Peyer's patch (tissue), 4 donors: ENCODE data around the gene CALCOCO1. TPM values are rescaled to one million over a fixed set of nuclear protein-coding genes. Genes with fewer than 3 reads are reported as not detected.

Experiments
- DNase-seq, 3 donors: peaks; one replicate each; pipeline ENCODE4 v3.0.0-alpha.2; 2017 to 2019
- H3K27ac ChIP-seq, 4 donors: fragments of 200-600 bp; sonication (generic); one replicate each; pipeline ENCODE4 v1.5.1; 2016 to 2019
- H3K27me3 ChIP-seq, 2 donors: fragments of 200-600 bp; sonication (generic); one replicate each; pipeline ENCODE4 v1.5.1; 2019
- H3K36me3 ChIP-seq, 3 donors: fragments of 200-600 bp; sonication (generic); one replicate each; pipeline ENCODE4 v1.5.1; 2016 to 2019
- H3K4me1 ChIP-seq, 4 donors: fragments of 200-600 bp; sonication (generic); one replicate each; pipeline ENCODE4 v1.5.1; 2016 to 2019
- H3K4me3 ChIP-seq, 4 donors: fragments of 200-600 bp; sonication (generic); 1 replicate in 3 of 4; 2 replicates in 1 of 4; pipeline ENCODE4 v1.5.1; 2016 to 2019; ENCODE audit warnings: mild to moderate bottlenecking in 1 of 4
- H3K9me3 ChIP-seq, 4 donors: fragments of 200-600 bp; sonication (generic); one replicate each; pipeline ENCODE4 v1.5.1; 2016 to 2019; ENCODE audit warnings: mild to moderate bottlenecking in 1 of 4
- CTCF ChIP-seq, 6 experiments: fragments of 450-650 bp in 4 of 6; fragments of 200-600 bp in 2 of 6; sonication (generic) in 1 of 6; IDR thresholded peaks; one replicate each; pipeline ENCODE4 v1.5.1; 2017 to 2019; ENCODE audit warnings: antibody characterized with exemption in 6 of 6, mild to moderate bottlenecking in 3 of 6, moderate library complexity in 1 of 6
- POLR2A ChIP-seq, 2 donors: fragments of 450-650 bp; IDR thresholded peaks; one replicate each; pipeline ENCODE4 v1.5.1; 2017; ENCODE audit warnings: antibody characterized with exemption in 2 of 2, mild to moderate bottlenecking in 2 of 2, moderate library complexity in 2 of 2
- total RNA-seq, 4 donors: library from RNA; depleted of rRNA; stranded (reverse); fragments of >200 nt; gene quantifications; one replicate each; pipeline ENCODE4 v1.1.0, GENCODE V29; 2016

Gene CALCOCO1
- total RNA-seq, 4 donors from 2014 or later, result 79.7 to 342 (median 175) TPM

- DNase-seq, result no peak
- H3K9me3 ChIP-seq, result no peaks in the 10 kb centered on the region
- H3K27me3 ChIP-seq, result no peaks in the 10 kb centered on the region
- H3K27ac ChIP-seq, result no peak overlapping the region
- no peak overlapping the region for H3K4me3 ChIP-seq
- no peak for TF ChIP-seq CTCF (IDR thresholded peaks at IDR 0.05)
- no peak for TF ChIP-seq POLR2A (IDR thresholded peaks at IDR 0.05)
- H3K36me3 ChIP-seq, result peaks cover 0 to 67% (median 4%) of the 10 kb centered on the region in 3 donors
- H3K4me1 ChIP-seq, result peaks cover 0 to 6% (median 0%) of the 10 kb centered on the region in 4 donors
Observed at GRCh38 chr12:53664936-53665335, 62.3 kb downstream of the CALCOCO1 start.

- no peaks in the 10 kb centered on the region for H3K27me3 ChIP-seq
- TF ChIP-seq POLR2A (IDR thresholded peaks at IDR 0.05) (no peak), CTCF (IDR thresholded peaks at IDR 0.05) (no peak)
- H3K4me3 ChIP-seq, result no peak overlapping the region
- peaks cover 0 to 13% (median 0%) of the 10 kb centered on the region in 4 donors for H3K4me1 ChIP-seq
- no peak for DNase-seq
- no peak overlapping the region for H3K27ac ChIP-seq
- peaks cover 0 to 59% (median 4%) of the 10 kb centered on the region in 3 donors for H3K36me3 ChIP-seq
- H3K9me3 ChIP-seq, result no peaks in the 10 kb centered on the region
Observed at GRCh38 chr12:53664191-53664590, 63.1 kb downstream of the CALCOCO1 start.

DNA sequence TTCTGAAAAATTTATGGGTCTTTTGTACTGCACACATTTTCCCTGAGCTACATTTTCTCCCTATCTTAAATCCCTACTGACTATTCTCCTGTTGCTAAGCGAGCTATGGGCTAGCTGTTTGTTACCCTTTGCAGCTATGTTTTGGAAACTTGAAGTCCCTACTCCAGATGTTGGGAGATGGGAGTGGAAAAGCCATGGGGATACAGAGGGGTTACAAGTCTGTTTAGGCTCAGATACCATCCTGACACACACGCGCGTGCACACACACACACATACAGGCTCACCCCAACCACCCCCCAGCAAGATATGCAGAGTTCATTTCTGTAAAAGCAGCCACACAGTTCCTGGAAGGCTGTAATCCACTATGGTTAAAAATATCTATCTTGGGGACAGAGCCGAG, 67.2 kb downstream of the CALCOCO1 start:
- DNase-seq, result no peak
- no peaks in the 10 kb centered on the region for H3K27me3 ChIP-seq
- H3K4me1 ChIP-seq, result peaks cover 0 to 25% (median 0%) of the 10 kb centered on the region in 4 donors
- H3K27ac ChIP-seq, result peak overlapping the region; percentile 25 to 81 (median 52)
- H3K36me3 ChIP-seq, result peaks cover 0 to 22% (median 4%) of the 10 kb centered on the region in 3 donors
- TF ChIP-seq POLR2A (IDR thresholded peaks at IDR 0.05) (no peak), CTCF (IDR thresholded peaks at IDR 0.05) (no peak)
- H3K4me3 ChIP-seq, result no peak overlapping the region
- no peaks in the 10 kb centered on the region for H3K9me3 ChIP-seq

- Histone ChIP-seq H3K36me3 (peaks cover 0 to 17% (median 3%) of the 10 kb centered on the region in 3 donors), H3K4me3 (no peak overlapping the region), H3K27me3 (no peaks in the 10 kb centered on the region), H3K9me3 (no peaks in the 10 kb centered on the region), H3K4me1 (peaks cover 0 to 25% (median 0%) of the 10 kb centered on the region in 4 donors), H3K27ac (peak overlapping the region in 3 of 4 donors; percentile 30 to 81 (median 75))
- no peak for DNase-seq
- TF ChIP-seq CTCF (IDR thresholded peaks at IDR 0.05) (no peak), POLR2A (IDR thresholded peaks at IDR 0.05) (no peak)
Observed at GRCh38 chr12:53659571-53659981, 67.7 kb downstream of the CALCOCO1 start.

DNA sequence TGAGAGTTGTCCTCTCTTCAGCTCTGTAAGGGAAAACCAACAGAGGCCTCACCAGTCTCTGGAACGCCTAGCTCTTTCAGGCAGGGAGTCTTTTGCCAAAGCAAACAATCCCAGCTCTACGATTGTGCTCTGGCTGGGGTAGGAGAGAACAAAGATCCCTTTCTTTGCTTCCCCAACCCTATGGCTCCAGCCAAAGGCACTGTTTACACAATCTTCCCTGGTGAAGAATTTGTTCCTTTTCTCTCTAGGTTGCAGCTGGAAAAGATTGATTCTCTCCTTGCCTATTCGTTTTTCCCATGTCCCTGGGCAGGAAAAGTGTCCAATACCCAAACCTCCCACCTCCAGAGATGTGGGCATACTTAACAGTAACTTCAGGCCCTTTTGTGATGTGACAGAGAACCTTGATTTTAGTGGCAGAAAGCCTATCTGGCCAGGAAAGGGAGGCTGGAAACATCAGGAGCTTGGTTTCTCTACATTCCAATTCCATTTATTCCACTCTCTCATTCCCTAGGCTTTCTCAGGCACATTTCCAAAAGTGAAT, 68.2 kb downstream of the CALCOCO1 start:
- Histone ChIP-seq H3K4me3 (no peak overlapping the region), H3K36me3 (peaks cover 0 to 12% (median 0%) of the 10 kb centered on the region in 3 donors), H3K27me3 (no peaks in the 10 kb centered on the region), H3K4me1 (peaks cover 0 to 25% (median 0%) of the 10 kb centered on the region in 4 donors), H3K9me3 (no peaks in the 10 kb centered on the region), H3K27ac (peak overlapping the region; percentile 30 to 81 (median 56))
- TF ChIP-seq POLR2A (IDR thresholded peaks at IDR 0.05) (no peak), CTCF (IDR thresholded peaks at IDR 0.05) (no peak)
- DNase-seq, result no peak

Other genes with a start within 250 kb of the CALCOCO1 start
- gene MAP3K12, start 228.0 kb downstream of the CALCOCO1 start, total RNA-seq, result 10 to 100 TPM in 3 of 4 donors, 1 to 10 TPM in 1; 6.5 to 44.6 (median 11.6) TPM
- 10 to 100 TPM; 25.7 to 30.3 (median 27.2) TPM for gene TARBP2, start 226.2 kb downstream of the CALCOCO1 start, total RNA-seq
- gene NPFF, start 220.0 kb downstream of the CALCOCO1 start, total RNA-seq, result not detected
- gene ATF7, start 101.1 kb downstream of the CALCOCO1 start, total RNA-seq, result 10 to 100 TPM; 25.6 to 38.0 (median 29.8) TPM
- gene ATP5MC2, start 51.4 kb downstream of the CALCOCO1 start, total RNA-seq, result 100 to 1,000 TPM; 118 to 246 (median 203) TPM
- gene CISTR, start 24.5 kb upstream of the CALCOCO1 start, total RNA-seq, result not detected
- not detected for gene HOXC13, start 211.4 kb upstream of the CALCOCO1 start, total RNA-seq
- gene HOXC12, start 227.5 kb upstream of the CALCOCO1 start, total RNA-seq, result not detected
- under 1 TPM in 3 of 4 donors, not detected in 1; 0.40 to 0.76 (median 0.70) TPM for gene HOXC11, start 245.7 kb upstream of the CALCOCO1 start, total RNA-seq
- gene HOTAIR, start 247.5 kb upstream of the CALCOCO1 start, total RNA-seq, result 1 to 10 TPM in 1 of 4 donors, not detected in 3; 1.4 TPM